HFF-Myc (cell line): ENCODE results near the gene EMC8.
A peak's percentile ranks its signal among the peaks of the same experiment; 100 is the strongest.

ENCODE experiments used
- DNase-seq: peaks from one replicate; pipeline ENCODE4 v3.0.0-alpha.2; 2011; ENCODE audit warnings: low read depth; ENCODE audit errors: extremely low read depth
- H3K4me3 ChIP-seq: replicated peaks from 2 replicates; pipeline ENCODE4 v1.5.1; 2011; ENCODE audit warnings: low read depth, mild to moderate bottlenecking, control low read depth, low read length
- TF ChIP-seq, protein P1 (sequence below): IDR thresholded peaks from 2 replicates; pipeline ENCODE4 v1.5.1; 2012; ENCODE audit warnings: mild to moderate bottlenecking, low read depth, low read length, control low read depth; ENCODE audit errors: missing control alignments

The EMC8 gene

DNA sequence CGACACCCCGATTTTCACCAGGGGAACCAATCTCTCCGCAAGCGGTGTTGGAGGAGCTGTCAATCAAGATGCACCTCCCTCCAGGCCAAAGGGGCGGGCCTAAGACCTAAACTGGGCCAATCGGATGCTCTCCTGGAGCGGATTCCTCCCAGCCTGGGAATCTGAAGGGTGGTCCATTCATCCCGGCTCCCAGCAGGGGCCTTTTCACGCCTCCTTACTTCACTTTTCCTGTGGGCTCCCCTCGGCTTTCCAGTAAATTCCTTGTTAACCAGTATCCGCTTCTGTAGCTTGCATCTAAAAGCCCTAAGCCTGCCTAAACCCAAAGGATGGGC is 65.5 kb downstream of the EMC8 start:
- no peak for DNase-seq
- TF ChIP-seq, protein P1, sequence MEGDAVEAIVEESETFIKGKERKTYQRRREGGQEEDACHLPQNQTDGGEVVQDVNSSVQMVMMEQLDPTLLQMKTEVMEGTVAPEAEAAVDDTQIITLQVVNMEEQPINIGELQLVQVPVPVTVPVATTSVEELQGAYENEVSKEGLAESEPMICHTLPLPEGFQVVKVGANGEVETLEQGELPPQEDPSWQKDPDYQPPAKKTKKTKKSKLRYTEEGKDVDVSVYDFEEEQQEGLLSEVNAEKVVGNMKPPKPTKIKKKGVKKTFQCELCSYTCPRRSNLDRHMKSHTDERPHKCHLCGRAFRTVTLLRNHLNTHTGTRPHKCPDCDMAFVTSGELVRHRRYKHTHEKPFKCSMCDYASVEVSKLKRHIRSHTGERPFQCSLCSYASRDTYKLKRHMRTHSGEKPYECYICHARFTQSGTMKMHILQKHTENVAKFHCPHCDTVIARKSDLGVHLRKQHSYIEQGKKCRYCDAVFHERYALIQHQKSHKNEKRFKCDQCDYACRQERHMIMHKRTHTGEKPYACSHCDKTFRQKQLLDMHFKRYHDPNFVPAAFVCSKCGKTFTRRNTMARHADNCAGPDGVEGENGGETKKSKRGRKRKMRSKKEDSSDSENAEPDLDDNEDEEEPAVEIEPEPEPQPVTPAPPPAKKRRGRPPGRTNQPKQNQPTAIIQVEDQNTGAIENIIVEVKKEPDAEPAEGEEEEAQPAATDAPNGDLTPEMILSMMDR = no peak
- H3K4me3 ChIP-seq = no peak overlapping the region

DNA sequence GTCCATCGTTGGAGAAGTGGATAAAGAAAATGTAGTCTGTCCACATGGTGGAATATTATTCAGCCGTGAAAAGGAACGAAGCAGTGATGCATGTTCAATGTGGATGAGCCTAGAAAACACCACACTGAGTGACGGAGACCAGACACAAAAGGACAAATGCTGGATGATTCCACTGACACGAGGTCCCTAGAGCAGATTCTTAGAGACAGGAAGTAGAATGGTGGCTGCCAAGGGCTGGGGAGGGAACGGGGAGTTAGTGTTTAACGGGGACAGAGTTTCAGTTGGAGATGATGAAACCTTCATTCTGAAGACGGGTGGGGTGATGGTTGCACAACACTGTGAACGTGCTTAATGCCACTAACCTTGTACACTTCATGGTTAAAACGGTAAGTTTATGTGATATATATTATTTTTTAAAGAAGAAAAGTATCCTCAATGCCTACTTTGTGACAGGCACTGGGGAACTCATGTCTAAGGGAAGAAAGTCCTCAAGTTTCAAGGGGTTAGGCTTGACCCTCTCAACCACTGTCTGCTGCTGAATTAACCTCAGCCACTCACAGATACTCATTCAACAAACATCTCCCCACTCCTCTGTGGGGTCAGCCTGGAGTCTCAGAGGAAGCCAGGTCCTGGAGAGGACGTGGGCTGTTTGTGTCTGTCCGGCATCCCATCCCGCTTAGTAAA is 66.0 kb downstream of the EMC8 start:
- TF ChIP-seq, protein P1 = no peak
- no peak overlapping the region for H3K4me3 ChIP-seq
- no peak for DNase-seq

DNA sequence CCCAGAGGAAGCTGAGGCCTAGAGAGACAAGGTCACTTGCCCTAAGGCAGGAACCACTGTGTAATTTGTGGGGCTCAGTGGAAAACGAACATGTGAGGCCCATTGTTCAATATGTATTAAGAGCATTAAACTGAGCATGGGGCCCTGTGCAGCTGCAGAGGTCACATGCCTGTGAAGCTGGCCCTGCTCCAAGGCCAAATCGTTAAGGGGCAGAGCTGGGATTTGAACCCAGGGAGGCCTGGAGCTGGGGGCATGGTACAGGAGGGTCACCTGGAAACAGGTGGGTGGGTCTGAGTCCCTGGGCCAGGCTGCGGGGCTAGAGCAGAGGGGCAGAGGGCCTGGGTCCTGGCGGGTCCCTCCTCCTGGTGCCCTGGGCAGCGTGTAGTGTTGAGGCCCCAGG is 68.2 kb downstream of the EMC8 start:
- TF ChIP-seq, protein P1 = no peak
- H3K4me3 ChIP-seq = no peak overlapping the region
- DNase-seq = no peak

DNA sequence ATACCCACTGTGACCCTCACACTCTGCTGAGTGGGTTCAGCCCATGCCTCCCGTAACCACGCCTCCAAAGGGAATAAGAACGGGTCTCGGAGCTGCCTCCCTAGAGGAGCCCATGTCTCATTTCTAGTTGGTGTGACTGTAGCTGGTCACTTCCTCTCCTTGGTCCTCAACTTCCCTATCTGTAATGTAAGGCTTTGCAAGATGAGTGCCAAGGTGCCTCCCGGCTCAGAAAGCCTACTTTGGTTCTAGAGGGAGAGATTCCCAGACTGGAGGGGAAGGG is 69.2 kb downstream of the EMC8 start:
- H3K4me3 ChIP-seq = no peak overlapping the region
- TF ChIP-seq, protein P1 = no peak
- no peak for DNase-seq

DNA sequence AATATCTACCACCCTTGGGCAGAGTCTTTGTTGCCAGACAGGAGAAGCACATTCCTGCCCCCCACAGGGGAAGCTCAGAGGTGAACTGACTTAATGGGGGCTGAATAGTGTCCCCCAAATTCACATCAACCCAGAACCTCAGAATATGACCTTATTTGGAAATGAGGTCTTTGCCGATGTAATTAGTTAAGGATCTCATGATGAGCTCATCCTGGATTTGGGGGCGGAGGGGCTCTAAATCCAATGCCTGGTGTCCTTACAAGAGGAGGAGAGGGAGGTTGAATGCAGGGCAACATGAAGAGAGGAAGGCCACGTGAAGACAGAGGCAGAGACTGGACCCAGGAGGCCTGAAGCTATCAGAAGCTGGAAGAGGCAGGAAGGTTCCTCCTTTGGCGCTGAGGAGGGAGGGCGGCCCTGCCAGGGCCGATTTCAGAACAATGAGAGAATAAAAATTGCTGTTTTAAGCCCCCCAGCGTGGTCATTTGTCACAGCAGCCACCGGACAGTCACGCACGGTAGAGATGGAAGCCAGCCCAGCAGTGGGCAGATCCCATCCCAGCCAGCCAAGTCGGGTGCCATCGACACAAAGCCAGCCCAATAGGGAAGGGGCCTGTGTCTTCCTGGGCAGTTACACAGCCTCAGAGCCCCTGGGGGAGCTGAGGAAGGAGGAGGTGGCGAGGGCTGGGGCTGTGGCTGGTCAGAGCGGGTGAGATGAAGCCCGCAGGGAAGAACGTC is 69.7 kb downstream of the EMC8 start:
- TF ChIP-seq, protein P1 = no peak
- DNase-seq = no peak
- H3K4me3 ChIP-seq = no peak overlapping the region

DNA sequence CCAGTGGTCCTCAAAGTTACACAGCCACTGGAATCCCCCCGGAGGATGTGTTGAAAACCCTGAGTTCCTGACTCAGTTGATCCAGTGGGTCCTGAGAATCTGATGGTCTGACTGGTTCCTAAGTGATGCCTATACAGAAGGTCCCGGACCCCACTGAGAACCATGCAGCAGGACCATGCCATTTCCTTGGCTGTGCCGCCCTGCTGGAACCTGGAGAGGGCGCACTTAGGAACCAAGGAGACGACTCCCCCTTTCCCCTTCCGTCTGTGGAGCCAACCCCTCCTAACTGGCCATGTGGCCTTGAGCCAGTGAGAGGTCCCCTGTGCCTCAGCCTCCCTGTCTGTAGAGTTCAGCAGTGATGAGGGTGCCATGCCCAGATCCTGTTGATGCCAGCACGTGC is 70.5 kb downstream of the EMC8 start:
- TF ChIP-seq, protein P1 = peak; percentile 29
- no peak overlapping the region for H3K4me3 ChIP-seq
- no peak for DNase-seq
